HG03196 (cell line): ENCODE measurements around the gene MCUR1.

Experiments
- ATAC-seq: cut with Tn5 transposase; IDR thresholded peaks from one replicate; pipeline ENCODE4 v1.9.1; 2021; ENCODE audit not compliant: unreplicated experiment

Gene MCUR1

DNA sequence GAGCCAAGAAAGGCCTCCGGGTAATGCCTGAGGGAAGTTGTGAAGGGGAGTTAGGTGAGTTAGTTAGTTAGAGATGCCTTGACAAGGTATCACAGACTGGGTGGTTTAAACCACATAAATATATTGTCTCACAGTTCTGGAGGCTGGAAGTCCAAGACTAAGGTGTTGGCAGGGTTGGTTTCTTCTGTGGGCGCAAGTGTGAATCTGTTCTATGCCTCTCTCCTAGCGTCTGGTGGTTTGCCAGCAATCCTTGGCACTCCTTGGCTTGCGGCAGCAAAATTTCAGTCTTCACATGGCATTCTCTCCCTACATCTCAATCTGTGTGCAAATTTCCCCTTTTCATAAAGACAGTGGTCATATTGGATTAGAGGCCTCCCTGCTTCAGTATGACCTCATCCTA, 73.0 kb downstream of the MCUR1 start:
- ATAC-seq: no peak
